HG03520 (cell line): ENCODE results near the gene PFKM.

ENCODE experiments used
- ATAC-seq: cut with Tn5 transposase; IDR thresholded peaks from one replicate; pipeline ENCODE4 v1.9.1; 2021; ENCODE audit warnings: mild to moderate bottlenecking, moderate library complexity; ENCODE audit not compliant: unreplicated experiment

Gene PFKM

DNA sequence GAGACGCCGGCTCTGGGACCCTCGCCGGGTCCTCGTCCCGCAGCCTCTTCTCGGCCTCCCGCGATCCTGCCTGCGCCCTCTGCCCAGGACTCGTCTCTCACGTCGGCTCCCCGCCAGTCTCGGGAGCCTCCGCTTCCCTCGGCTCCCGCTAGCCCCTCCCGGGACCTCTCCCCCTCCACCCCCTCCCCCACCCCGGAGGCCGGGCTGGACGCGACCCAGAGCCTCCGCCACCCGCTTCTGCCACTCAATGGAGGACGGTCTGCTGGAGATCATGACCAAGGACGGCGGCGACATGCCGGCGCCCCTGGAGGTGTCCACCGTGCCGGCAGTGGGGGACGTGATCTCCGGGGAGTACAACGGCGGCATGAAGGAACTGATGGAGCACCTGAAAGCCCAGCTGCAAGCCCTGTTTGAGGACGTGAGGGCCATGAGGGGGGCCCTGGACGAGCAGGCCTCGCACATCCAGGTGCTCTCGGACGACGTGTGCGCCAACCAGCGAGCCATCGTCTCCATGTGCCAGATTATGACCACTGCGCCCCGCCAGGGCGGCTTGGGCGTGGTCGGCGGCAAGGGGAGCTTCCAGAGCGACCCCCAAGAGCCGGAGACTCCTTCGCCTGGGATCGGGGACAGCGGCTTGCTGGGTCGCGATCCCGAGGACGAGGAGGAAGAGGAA lies 64.8 kb downstream of the PFKM start:
- ATAC-seq: peak; percentile 7

DNA sequence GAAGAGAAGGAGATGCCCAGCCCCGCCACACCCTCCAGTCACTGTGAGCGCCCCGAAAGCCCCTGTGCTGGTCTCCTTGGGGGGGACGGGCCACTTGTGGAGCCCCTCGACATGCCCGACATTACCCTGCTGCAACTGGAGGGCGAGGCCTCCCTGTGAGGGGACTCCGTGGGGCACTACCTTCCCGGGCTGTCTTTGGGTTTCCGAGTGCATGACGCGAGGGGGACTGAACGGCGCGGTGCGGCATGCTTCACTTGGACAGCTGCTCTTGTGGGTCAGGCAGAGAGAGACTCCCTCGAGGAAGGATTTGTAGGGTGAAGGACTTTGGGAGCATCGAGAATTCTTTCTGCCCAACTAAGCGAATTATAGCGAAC lies 65.4 kb downstream of the PFKM start:
- ATAC-seq: no peak

DNA sequence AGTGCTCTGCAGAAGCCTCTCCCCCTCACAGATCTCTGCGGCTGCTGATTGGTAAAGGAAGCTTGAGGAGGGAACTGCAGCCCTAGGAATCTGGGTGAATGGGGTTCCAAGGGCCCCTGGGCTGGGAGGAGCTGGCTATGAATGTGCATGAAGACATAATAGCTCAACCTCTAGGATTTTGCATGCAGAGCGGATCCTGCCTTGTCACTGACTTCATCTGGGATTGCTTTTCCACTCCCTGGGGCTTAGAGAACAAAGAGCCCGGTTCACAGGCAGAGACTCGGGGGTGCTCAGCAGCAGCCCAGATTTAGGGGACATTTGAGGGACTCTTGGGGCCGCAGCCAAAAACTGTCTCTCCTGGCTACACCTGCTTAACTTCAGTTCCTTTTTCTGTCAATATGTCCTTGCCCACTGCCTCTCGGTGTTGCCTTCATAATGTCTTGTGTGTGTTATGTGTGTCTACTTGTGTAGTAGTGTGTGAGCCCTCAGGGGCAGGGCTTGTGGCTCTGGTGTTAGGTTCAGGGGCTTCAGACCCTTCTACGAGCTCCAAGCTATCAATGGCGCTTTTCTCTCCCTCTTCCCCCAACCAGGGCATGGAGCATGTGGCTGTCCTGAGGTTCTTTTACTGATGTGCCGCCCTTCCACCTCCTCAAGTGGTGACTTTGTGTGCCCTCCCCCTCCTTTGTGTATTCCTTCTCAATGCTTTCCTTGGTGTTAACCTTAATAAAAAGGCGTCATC lies 66.2 kb downstream of the PFKM start:
- no peak for ATAC-seq

DNA sequence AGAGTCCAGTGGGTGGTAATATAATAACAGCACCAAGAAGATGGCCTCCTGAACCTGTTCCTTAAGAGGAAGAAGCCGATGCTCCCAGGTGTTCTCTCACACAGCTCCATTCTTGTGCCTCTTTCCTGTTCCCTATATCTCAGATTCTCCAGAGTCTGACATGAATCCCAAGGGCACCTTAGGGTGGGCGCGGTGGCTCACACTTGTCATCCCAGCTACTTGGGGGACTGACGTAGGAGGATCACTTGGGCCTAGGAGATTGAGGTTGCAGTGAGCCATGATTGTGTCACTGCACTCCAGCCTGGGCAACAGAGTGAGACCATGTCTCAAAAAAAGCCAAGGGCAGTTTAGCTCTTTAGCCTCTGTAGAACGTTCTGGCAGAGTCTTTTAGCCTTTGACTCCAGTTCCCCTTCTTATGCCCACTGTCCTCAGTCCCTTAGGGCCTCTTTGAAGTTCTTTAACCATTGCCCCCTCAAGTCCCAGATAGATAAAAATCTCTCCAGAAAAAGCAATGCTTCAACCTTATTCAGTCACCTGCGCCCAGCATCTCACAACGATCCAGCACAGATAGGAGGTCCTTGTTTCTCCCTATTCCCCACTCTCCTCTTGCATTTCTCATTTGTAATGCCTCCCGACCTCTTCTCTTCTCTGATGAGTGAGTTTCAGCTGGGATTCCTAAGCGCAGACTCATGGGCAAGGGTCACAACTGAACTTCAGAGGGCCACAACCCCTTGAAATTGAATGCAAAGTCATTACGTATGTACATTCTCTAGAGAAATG lies 68.9 kb downstream of the PFKM start:
- no peak for ATAC-seq

DNA sequence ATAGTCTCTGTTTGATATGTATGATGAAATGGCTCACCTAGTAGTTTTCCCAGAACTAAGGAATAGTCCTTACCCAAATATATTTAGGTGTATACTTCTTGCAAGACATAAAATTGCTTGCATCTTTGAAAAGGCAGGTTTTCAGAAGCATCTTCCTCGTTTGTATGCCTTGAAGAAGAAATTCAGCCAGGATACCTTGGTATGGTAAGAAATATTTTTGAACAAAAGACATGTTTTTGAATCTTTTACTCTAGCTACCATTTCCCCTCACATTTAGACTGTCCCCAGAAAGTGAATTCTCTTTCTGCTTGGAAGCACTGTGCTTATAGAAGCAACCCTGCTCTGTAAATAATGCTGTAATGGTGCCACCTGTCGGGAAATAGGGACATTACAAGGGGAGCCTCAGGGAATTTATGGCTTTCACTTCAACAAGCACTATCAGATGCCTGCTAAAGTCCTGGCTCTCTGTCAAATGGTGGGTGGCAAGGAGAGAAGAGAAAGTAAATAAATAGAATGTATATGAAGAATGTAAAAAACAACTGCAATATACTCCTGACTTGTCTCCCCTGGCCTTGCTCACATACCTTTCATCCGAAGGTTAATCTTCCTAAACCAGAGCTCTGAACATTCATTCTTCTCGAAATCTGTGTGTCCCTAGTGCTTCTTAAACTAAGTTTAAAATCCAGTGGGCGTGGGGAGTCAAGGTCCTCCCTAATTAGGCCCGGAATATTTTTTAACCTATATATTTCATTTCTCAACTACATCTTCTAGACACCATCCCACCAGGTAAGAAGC lies 70.4 kb downstream of the PFKM start:
- ATAC-seq: no peak

DNA sequence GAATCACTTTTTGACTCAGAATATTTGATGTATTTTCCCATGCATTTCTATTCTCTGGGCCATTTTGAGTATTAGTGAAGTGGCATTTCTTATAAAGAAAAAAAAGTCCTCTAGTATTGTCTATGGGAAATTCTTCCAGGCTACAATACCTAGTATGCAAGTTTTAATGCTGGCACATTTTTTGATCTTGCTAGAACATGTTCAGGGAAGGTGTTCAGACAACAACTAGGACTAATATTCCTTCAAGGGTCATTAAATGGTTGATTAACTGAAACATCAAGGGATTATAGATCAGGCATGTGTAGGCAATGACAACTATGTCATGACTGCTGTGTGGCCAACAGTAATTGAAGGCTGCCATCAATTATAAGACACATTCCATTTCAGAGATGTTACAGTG lies 71.9 kb downstream of the PFKM start:
- no peak for ATAC-seq

DNA sequence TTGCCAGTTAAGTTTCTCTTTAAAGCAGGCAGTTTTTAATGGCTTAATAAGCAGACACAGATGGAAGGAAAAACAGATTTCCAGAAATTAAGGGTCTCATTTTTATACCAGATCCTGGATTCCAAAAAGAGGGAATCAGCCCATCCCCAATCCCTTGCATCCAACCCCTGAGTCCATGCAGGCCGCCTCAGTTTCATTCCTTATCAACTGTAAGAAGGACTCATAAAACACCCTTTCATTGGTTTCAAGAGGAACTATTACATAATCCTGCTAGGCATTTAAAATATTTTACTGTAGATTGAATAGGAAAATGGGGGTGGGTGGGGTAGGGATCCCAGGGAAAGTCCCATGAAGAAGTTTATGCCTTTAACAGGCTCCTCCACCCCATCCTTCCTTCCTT lies 73.7 kb downstream of the PFKM start:
- no peak for ATAC-seq

DNA sequence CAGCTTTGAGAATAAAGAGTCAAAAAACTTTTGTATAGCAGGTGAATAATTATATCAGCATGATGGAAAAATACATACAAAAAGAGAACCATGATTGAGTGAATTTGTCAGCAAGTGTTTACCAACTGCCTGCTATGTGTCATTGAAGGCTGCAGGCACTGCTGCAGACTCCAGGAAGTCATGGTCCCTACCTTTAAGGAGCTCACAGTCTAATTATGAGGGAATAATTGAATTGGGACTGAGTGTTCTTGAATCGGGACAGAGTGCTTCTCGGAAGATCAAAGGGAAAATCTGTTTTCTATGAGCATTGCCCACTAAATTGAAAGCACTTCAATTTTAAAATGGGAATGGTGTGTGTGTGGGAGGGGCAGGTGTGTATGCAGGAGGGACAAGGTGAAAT lies 74.5 kb downstream of the PFKM start:
- no peak for ATAC-seq

DNA sequence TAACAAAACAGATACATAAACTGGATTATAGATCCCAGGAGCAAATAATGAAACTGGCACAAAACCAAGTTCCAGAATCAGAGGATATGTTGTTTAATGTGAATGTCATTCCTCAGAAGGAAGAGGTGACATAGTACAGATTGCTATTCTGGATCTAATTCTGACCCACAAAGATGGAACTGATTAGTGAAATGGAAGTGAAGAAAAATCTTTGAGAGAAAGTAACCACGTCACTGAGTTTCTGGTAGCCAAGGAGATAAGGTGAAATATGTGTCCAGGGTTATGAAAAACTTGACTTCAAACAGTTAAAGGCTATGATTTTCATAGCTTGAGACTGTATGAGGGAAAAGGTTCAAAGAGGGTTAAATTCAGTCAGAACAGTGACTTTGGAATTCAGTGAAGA lies 75.6 kb downstream of the PFKM start:
- ATAC-seq: no peak
